ENCODE measurements around the gene AGTPBP1.
A peak's percentile ranks its signal among the peaks of the same experiment; 100 is the strongest.
"Not testable (repeated sequence)": the region's sequence is repeated elsewhere in the genome, so short reads cannot be mapped to it uniquely, and the experiment has no call there.

GRCh38 chr9:85786116-85786515, 44.4 kb upstream of the AGTPBP1 start:
- TF ChIP-seq, protein P1, sequence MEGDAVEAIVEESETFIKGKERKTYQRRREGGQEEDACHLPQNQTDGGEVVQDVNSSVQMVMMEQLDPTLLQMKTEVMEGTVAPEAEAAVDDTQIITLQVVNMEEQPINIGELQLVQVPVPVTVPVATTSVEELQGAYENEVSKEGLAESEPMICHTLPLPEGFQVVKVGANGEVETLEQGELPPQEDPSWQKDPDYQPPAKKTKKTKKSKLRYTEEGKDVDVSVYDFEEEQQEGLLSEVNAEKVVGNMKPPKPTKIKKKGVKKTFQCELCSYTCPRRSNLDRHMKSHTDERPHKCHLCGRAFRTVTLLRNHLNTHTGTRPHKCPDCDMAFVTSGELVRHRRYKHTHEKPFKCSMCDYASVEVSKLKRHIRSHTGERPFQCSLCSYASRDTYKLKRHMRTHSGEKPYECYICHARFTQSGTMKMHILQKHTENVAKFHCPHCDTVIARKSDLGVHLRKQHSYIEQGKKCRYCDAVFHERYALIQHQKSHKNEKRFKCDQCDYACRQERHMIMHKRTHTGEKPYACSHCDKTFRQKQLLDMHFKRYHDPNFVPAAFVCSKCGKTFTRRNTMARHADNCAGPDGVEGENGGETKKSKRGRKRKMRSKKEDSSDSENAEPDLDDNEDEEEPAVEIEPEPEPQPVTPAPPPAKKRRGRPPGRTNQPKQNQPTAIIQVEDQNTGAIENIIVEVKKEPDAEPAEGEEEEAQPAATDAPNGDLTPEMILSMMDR (IDR thresholded peaks at IDR 0.05), result peak in 2 of 4 experiments; percentile 5 to 12
- TF ChIP-seq POLR2A (IDR thresholded peaks at IDR 0.05), result not testable (repeated sequence)
